Panc1 (cell line): ENCODE data around the gene DUSP9. TPM values are rescaled to one million over a fixed set of nuclear protein-coding genes. Genes with fewer than 3 reads are reported as not detected.

ENCODE experiments used
- ATAC-seq: fragments of 200-7000 bp; cut with Tn5 transposase; 2 replicates; pipeline ENCODE4 v1.9.1; 2020; ENCODE audit warnings: mild to moderate bottlenecking, moderate library complexity
- BruUV-seq: library from RNA; stranded (reverse); fragments of 400-500 nt; replicated peaks from 2 replicates; lab custom pipeline; 2021; lab: Mats Ljungman, UMichigan
- CTCF ChIA-PET: fragments of 300-600 bp; sonication (Branson Sonifier 250); formaldehyde crosslinking; loops from one replicate; lab custom pipeline; 2022; ENCODE audit warnings: antibody characterized with exemption; lab: Charles Lee
- POLR2A ChIA-PET: fragments of 300-600 bp; sonication (Branson Sonifier 250); formaldehyde crosslinking; loops from one replicate; lab custom pipeline; 2022; ENCODE audit warnings: antibody characterized with exemption; lab: Charles Lee
- DNase-seq: peaks from one replicate; pipeline ENCODE4 v3.0.0-alpha.2; 2010; ENCODE audit warnings: low read depth, low spot score
- H3K27ac ChIP-seq: 2 replicates; pipeline ENCODE4 v1.5.1; 2011; ENCODE audit warnings: mild to moderate bottlenecking, low read length, inconsistent platforms
- H3K27me3 ChIP-seq: fragments of 200-500 bp; sonication (Bioruptor generic); 2 replicates; pipeline ENCODE4 v1.6.0; 2014; ENCODE audit warnings: low read length, inconsistent platforms; ENCODE audit not compliant: control insufficient read depth, insufficient read depth
- H3K36me3 ChIP-seq: fragments of 200-500 bp; sonication (Bioruptor generic); 2 replicates; pipeline ENCODE4 v1.5.1; 2014; ENCODE audit warnings: inconsistent platforms, mild to moderate bottlenecking, low read length, moderate library complexity; ENCODE audit not compliant: control insufficient read depth, insufficient read depth
- H3K4me1 ChIP-seq: 2 replicates; pipeline ENCODE4 v1.5.1; 2011; ENCODE audit warnings: inconsistent platforms, mild to moderate bottlenecking, low read length, moderate library complexity; ENCODE audit not compliant: control insufficient read depth, insufficient read depth
- H3K4me3 ChIP-seq, 2 experiments: 2 replicates each; pipeline ENCODE4 v1.5.1; 2011 to 2012; ENCODE audit warnings: low read depth in 2 of 2, low read length in 2 of 2, mild to moderate bottlenecking in 2 of 2, inconsistent platforms in 1 of 2, moderate library complexity in 1 of 2
- H3K9me3 ChIP-seq: fragments of 200-500 bp; sonication (Bioruptor generic); 2 replicates; pipeline ENCODE4 v1.5.1; 2014; ENCODE audit warnings: low read depth, mild to moderate bottlenecking, inconsistent platforms, low read length, moderate library complexity; ENCODE audit not compliant: control insufficient read depth, insufficient read depth
- POLR2AphosphoS5 ChIP-seq: IDR thresholded peaks from 2 replicates; pipeline ENCODE4 v1.6.1; 2012; ENCODE audit warnings: mild to moderate bottlenecking, low read depth, low read length, moderate library complexity
- SIN3A ChIP-seq: IDR thresholded peaks from 2 replicates; pipeline ENCODE4 v1.6.1; 2012; ENCODE audit warnings: low read depth, mild to moderate bottlenecking, low read length, moderate library complexity, borderline replicate concordance; ENCODE audit not compliant: insufficient read depth
- TCF7L2 ChIP-seq: IDR thresholded peaks from 2 replicates; pipeline ENCODE4 v1.6.1; 2011; ENCODE audit warnings: mild to moderate bottlenecking, low read depth, low read length, inconsistent platforms
- in situ Hi-C: cut with HindIII; loops from 2 replicates; pipeline ENCODE4 v1.10.0; 2016; ENCODE audit warnings: low sequenced_read_pairs, low pct_unique_long_range_greater_than_20kb
- intact Hi-C: fragments of 100-400 bp; cut with micrococcal nuclease; formaldehyde crosslinking; loops from one replicate; pipeline ENCODE4 v1.10.0; 2022; ENCODE audit not compliant: unreplicated experiment
- total RNA-seq: library from RNA; stranded (reverse); gene quantifications from one replicate; pipeline ENCODE4 v1.2.1, GENCODE V29; 2021; ENCODE audit not compliant: unreplicated experiment
- TF ChIP-seq, protein P1 (sequence below): fragments of 450-650 bp; IDR thresholded peaks from 2 replicates; pipeline ENCODE4 v1.5.1; 2017; ENCODE audit warnings: mild to moderate bottlenecking
- TF ChIP-seq, protein P2 (sequence below), 2 experiments: IDR thresholded peaks; 2 replicates each; pipeline ENCODE4 v1.6.1; 2011 to 2012; ENCODE audit warnings: low read depth in 2 of 2, control low read depth in 1 of 2, low read length in 1 of 2, mild to moderate bottlenecking in 1 of 2, moderate library complexity in 1 of 2; ENCODE audit not compliant: insufficient read depth in 1 of 2

DUSP9 gene
- total RNA-seq, 1 experiment from 2014 or later, result 7.1 TPM

DNA sequence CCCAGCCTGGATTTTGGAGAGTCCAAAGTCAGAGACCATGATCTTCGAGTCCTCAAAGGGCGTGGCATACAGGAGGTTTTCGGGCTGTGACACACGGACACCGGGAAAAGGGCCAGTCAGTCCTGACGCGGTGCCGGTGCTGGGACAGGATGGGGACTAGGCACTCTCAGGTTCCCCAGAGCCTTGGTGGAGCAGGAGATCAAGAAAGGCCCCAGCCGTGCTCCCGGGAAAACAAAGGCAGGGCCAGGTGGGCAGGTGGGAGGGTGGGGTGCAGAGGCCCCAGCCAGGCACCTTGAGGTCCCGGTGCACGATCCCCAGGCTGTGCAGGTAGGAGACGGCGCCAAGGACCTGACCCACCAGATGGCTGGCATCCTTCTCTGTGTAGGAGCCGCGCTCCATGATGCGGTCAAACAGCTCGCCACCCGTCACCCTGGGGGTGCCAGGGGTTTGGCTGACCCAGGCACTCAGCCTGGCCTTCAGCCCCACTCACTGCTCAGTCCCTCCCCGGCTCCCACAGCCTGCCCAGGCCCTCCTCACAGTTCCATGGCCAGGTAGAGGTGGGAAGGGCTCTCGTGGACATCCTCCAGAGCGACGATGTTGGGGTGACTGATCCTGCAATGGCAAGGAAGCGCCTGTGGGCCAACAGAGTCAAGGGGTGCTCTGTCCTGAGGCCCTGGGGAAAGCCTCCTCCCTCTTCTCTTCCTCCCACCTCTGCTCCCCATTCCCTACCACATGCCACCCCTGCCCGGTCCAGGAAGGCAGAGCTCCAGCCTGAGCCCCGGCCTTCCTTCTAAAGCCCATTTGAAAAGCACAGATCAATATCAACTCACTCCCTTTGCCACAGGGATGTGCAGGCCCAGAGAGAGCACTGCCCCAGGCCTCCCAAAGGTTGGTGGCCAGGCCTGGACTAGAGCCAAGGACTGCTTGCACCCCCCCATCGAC, 24.9 kb downstream of the DUSP9 start:
- DNase-seq (no peak), ATAC-seq (no peak)
- H3K27me3 ChIP-seq, result no peaks in the 10 kb centered on the region
- no peaks in the 10 kb centered on the region for H3K9me3 ChIP-seq
- in situ Hi-C loops (no loop called here), intact Hi-C loops (no loop called here)
- H3K4me1 ChIP-seq, result no peaks in the 10 kb centered on the region
- POLR2A ChIA-PET, result no interaction called here
- no peaks in the 10 kb centered on the region for H3K36me3 ChIP-seq
- TF ChIP-seq, protein P1, sequence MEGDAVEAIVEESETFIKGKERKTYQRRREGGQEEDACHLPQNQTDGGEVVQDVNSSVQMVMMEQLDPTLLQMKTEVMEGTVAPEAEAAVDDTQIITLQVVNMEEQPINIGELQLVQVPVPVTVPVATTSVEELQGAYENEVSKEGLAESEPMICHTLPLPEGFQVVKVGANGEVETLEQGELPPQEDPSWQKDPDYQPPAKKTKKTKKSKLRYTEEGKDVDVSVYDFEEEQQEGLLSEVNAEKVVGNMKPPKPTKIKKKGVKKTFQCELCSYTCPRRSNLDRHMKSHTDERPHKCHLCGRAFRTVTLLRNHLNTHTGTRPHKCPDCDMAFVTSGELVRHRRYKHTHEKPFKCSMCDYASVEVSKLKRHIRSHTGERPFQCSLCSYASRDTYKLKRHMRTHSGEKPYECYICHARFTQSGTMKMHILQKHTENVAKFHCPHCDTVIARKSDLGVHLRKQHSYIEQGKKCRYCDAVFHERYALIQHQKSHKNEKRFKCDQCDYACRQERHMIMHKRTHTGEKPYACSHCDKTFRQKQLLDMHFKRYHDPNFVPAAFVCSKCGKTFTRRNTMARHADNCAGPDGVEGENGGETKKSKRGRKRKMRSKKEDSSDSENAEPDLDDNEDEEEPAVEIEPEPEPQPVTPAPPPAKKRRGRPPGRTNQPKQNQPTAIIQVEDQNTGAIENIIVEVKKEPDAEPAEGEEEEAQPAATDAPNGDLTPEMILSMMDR, result no peak
- TF ChIP-seq POLR2AphosphoS5 (no peak), TCF7L2 (no peak), SIN3A (no peak)
- TF ChIP-seq, protein P2, sequence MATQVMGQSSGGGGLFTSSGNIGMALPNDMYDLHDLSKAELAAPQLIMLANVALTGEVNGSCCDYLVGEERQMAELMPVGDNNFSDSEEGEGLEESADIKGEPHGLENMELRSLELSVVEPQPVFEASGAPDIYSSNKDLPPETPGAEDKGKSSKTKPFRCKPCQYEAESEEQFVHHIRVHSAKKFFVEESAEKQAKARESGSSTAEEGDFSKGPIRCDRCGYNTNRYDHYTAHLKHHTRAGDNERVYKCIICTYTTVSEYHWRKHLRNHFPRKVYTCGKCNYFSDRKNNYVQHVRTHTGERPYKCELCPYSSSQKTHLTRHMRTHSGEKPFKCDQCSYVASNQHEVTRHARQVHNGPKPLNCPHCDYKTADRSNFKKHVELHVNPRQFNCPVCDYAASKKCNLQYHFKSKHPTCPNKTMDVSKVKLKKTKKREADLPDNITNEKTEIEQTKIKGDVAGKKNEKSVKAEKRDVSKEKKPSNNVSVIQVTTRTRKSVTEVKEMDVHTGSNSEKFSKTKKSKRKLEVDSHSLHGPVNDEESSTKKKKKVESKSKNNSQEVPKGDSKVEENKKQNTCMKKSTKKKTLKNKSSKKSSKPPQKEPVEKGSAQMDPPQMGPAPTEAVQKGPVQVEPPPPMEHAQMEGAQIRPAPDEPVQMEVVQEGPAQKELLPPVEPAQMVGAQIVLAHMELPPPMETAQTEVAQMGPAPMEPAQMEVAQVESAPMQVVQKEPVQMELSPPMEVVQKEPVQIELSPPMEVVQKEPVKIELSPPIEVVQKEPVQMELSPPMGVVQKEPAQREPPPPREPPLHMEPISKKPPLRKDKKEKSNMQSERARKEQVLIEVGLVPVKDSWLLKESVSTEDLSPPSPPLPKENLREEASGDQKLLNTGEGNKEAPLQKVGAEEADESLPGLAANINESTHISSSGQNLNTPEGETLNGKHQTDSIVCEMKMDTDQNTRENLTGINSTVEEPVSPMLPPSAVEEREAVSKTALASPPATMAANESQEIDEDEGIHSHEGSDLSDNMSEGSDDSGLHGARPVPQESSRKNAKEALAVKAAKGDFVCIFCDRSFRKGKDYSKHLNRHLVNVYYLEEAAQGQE (IDR thresholded peaks at IDR 0.05; ENCODE audit: insufficient read depth in 1 of 2, low read depth in 2 of 2, low read length in 1 of 2), result no peak
- BruUV-seq, result no TSS peak
- H3K4me3 ChIP-seq, result no peak overlapping the region
- no peak overlapping the region for H3K27ac ChIP-seq
- CTCF ChIA-PET, result no interaction called here

DNA sequence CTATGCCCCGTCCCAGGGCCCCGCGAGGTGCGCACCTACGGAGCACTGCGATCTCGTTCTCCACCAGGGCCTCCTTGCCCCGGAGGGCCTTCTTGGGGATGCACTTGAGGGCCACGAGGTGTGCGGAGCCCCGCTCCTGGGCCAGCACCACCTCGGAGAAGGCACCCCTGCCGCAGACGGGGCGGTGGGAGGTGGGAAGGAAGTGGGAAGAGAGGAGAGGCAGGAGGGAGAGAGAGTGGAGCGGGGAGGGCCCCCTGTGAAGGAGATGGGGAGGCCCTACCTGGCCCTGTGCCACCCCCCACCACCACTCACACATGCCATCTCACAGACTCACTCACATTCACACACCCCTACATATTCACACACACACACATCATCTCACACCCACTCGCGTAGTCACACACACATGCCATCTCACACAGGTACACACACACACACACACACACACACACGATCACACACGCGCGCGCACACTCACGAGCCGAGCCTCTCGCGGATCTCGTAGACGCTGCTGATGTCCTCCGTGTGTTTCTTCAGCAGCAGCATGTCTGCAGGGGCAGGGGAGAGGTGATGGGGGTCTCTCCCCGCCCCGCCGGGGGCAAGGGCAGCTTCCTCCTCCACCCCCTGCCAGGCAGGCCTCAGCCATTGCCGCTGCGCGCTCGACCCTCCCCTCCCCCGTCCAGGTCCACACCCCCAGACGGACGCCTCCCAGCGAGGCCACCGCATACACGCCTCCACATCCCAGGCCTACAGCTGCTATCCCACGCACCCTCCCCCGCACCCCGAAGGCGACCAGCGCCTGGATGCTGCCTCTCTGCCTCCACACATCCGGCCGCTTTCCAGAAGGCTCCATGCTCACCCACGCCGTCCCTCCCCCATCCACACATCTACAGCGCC, 25.8 kb downstream of the DUSP9 start:
- ATAC-seq (no peak), DNase-seq (no peak)
- POLR2A ChIA-PET, result no interaction called here
- TF ChIP-seq POLR2AphosphoS5 (no peak), SIN3A (no peak), TCF7L2 (no peak)
- TF ChIP-seq, protein P2 (IDR thresholded peaks at IDR 0.05; ENCODE audit: insufficient read depth in 1 of 2, low read depth in 2 of 2, low read length in 1 of 2), result no peak
- TF ChIP-seq, protein P1, result no peak
- H3K27me3 ChIP-seq, result no peaks in the 10 kb centered on the region
- no peak overlapping the region for H3K27ac ChIP-seq
- no peaks in the 10 kb centered on the region for H3K4me1 ChIP-seq
- in situ Hi-C loops, result no loop called here
- intact Hi-C loops, result no loop called here
- H3K36me3 ChIP-seq, result no peaks in the 10 kb centered on the region
- H3K4me3 ChIP-seq, result no peak overlapping the region
- H3K9me3 ChIP-seq, result no peaks in the 10 kb centered on the region
- no TSS peak for BruUV-seq
- CTCF ChIA-PET, result no interaction called here
